HepG2 (cell line): Measurements from ENCODE around the gene ZFX. TPM values are rescaled to one million over a fixed set of nuclear protein-coding genes. Genes with fewer than 3 reads are reported as not detected.

ENCODE experiments used
- ATAC-seq: fragments of 200-7000 bp; cut with Tn5 transposase; 3 replicates; pipeline ENCODE4 v1.9.1; 2020; ENCODE audit warnings: mild to moderate bottlenecking, moderate library complexity
- BruUV-seq: library from RNA; stranded (reverse); fragments of 400-500 nt; replicated peaks from 2 replicates; lab custom pipeline; 2021; lab: Mats Ljungman, UMichigan
- CTCF ChIA-PET: fragments of 300-600 bp; formaldehyde crosslinking; extraction: SDS; loops from one replicate; lab custom pipeline; 2021; ENCODE audit warnings: low total read pairs, inconsistent platforms, low intra/inter-chr PET ratio; lab: Yijun Ruan, JAX
- POLR2A ChIA-PET: fragments of 350-600 bp; sonication (Branson Sonifier 250); formaldehyde crosslinking; loops from one replicate; lab custom pipeline; 2020; ENCODE audit warnings: antibody characterized with exemption, inconsistent platforms; lab: Yijun Ruan, JAX
- DNase-seq: peaks from one replicate; pipeline ENCODE4 v3.0.0-alpha.2; 2015; ENCODE audit warnings: low spot score
- FAIRE-seq: peaks from 3 replicates; lab custom pipeline; 2011; peaks lifted over from hg19 to GRCh38; lab: Jason Lieb, UNC
- H2AFZ ChIP-seq: one replicate; pipeline ENCODE4 v1.6.1; 2011; ENCODE audit warnings: low read length, inconsistent platforms
- H3K27ac ChIP-seq: fragments of 300-600 bp; 3 replicates; pipeline ENCODE4 v1.8.0; 2011; ENCODE audit warnings: mixed run types, mild to moderate bottlenecking, mixed read lengths, low read length, inconsistent platforms; ENCODE audit not compliant: insufficient read depth; ENCODE audit errors: extremely low read length
- H3K27me3 ChIP-seq, 2 experiments: fragments of 200-600 bp in 1 of 2; 2 replicates in 1 of 2; 3 replicates in 1 of 2; pipeline versions ENCODE4 v1.6.0 to v1.8.0; 2011; ENCODE audit warnings: low read length in 2 of 2, mild to moderate bottlenecking in 2 of 2, moderate library complexity in 2 of 2, inconsistent platforms in 1 of 2; ENCODE audit not compliant: insufficient read depth in 2 of 2, control insufficient read depth in 1 of 2
- H3K36me3 ChIP-seq, 2 experiments: fragments of 200-600 bp in 1 of 2; replicated peaks in 1 of 2; 2 replicates in 1 of 2; 3 replicates in 1 of 2; pipeline versions ENCODE4 v1.5.1 to v1.8.0; 2011; ENCODE audit warnings: low read length in 2 of 2, inconsistent platforms in 1 of 2; ENCODE audit not compliant: insufficient read depth in 2 of 2, control insufficient read depth in 1 of 2
- H3K4me1 ChIP-seq: 2 replicates; pipeline ENCODE4 v1.5.1; 2012; ENCODE audit warnings: low read length, inconsistent platforms; ENCODE audit not compliant: insufficient read depth
- H3K4me2 ChIP-seq: 2 replicates; pipeline ENCODE4 v1.6.0; 2011; ENCODE audit warnings: low read depth, low read length, inconsistent platforms
- H3K4me3 ChIP-seq, 3 experiments: fragments of 200-600 bp in 1 of 3; sonication (generic), shearing (Covaris generic) in 1 of 3; replicated peaks in 1 of 3; 2 replicates each; pipeline ENCODE4 v1.5.1; 2011 to 2016; ENCODE audit warnings: low read length in 3 of 3, inconsistent platforms in 2 of 3, low read depth in 2 of 3, mild to moderate bottlenecking in 2 of 3, control low read depth in 1 of 3, mixed read lengths in 1 of 3; ENCODE audit not compliant: insufficient read depth in 1 of 3
- H3K79me2 ChIP-seq: one replicate; pipeline ENCODE4 v1.6.1; 2011; ENCODE audit warnings: low read length, inconsistent platforms; ENCODE audit not compliant: insufficient read depth
- H3K9ac ChIP-seq: 2 replicates; pipeline ENCODE4 v1.6.0; 2011; ENCODE audit warnings: mild to moderate bottlenecking, low read depth, low read length, inconsistent platforms; ENCODE audit not compliant: insufficient read depth
- H3K9me3 ChIP-seq: 2 replicates; pipeline ENCODE4 v1.5.1; 2012; ENCODE audit warnings: mild to moderate bottlenecking, low read length
- H4K20me1 ChIP-seq: 2 replicates; pipeline ENCODE4 v1.6.0; 2011; ENCODE audit warnings: inconsistent platforms, mild to moderate bottlenecking, low read length, moderate library complexity; ENCODE audit not compliant: insufficient read depth
- FOXK1 ChIP-seq: sonication (generic); formaldehyde crosslinking; IDR thresholded peaks from 2 replicates; pipeline ENCODE4 v1.4.0; 2020; ENCODE audit warnings: low read depth, missing genetic modification reagents, borderline replicate concordance
- KLF16 ChIP-seq, 2 experiments: sonication (generic) in 1 of 2; formaldehyde crosslinking in 1 of 2; IDR thresholded peaks; 2 replicates each; pipeline versions ENCODE4 v1.6.1 to v1.8.0; 2016 to 2023; ENCODE audit warnings: missing genetic modification reagents in 2 of 2, missing compliant biosample characterization in 1 of 2
- PLRG1 ChIP-seq: fragments of 450-650 bp; conservative IDR thresholded peaks from 2 replicates; pipeline ENCODE4 v1.6.1; 2016
- POGK ChIP-seq: sonication (generic); formaldehyde crosslinking; conservative IDR thresholded peaks from 2 replicates; pipeline ENCODE4 v1.8.0; 2022; ENCODE audit warnings: mild to moderate bottlenecking, moderate library complexity, missing genetic modification reagents
- POLR2AphosphoS5 ChIP-seq: IDR thresholded peaks from 2 replicates; pipeline ENCODE4 v1.6.1; 2012; ENCODE audit warnings: low read depth, low read length
- ZNF10 ChIP-seq: sonication (generic); formaldehyde crosslinking; IDR thresholded peaks from 2 replicates; pipeline ENCODE4 v1.4.0; 2020; ENCODE audit warnings: mild to moderate bottlenecking, low read depth, missing genetic modification reagents, borderline replicate concordance
- ZNF18 ChIP-seq: sonication (generic); formaldehyde crosslinking; IDR thresholded peaks from 2 replicates; pipeline ENCODE4 v1.8.0; 2022; ENCODE audit warnings: mild to moderate bottlenecking, missing genetic modification reagents; ENCODE audit not compliant: insufficient replicate concordance
- ZNF205 ChIP-seq: IDR thresholded peaks from 2 replicates; pipeline ENCODE4 v1.6.1; 2018; ENCODE audit warnings: missing biosample characterization, missing genetic modification reagents
- ZNF468 ChIP-seq: sonication (generic); formaldehyde crosslinking; IDR thresholded peaks from 2 replicates; pipeline ENCODE4 v1.8.0; 2022; ENCODE audit warnings: mild to moderate bottlenecking, moderate library complexity, missing genetic modification reagents
- ZSCAN31 ChIP-seq: sonication (generic); formaldehyde crosslinking; IDR thresholded peaks from 2 replicates; pipeline ENCODE4 v1.5.0; 2020; ENCODE audit warnings: low read depth, mild to moderate bottlenecking, missing genetic modification reagents
- WGBS: methylation state at CpG from one replicate; pipeline ENCODE4 v1.1.6; 2017; ENCODE audit warnings: low lambda C conversion rate; 5-methylcytosine and 5-hydroxymethylcytosine counted together
- in situ Hi-C: cut with HindIII; loops from 2 replicates; pipeline ENCODE4 v1.10.0; 2017; ENCODE audit warnings: low pct_unique_long_range_greater_than_20kb; ENCODE audit not compliant: extremely low pct_ligation_motif_present
- intact Hi-C: fragments of 100-400 bp; cut with micrococcal nuclease; formaldehyde crosslinking; loops from one replicate; pipeline ENCODE4 v1.10.0; 2022; ENCODE audit not compliant: unreplicated experiment
- polyA plus RNA-seq, 8 experiments: library from polyadenylated mRNA; depleted of rRNA in 3 of 8; stranded (reverse) in 7 of 8; unstranded in 1 of 8; fragments of >200 nt; fragmentation: Illumina TruSeq in 4 of 8; extraction: Trizol in 4 of 8; gene quantifications; 2 replicates each; pipeline versions ENCODE4 v1.2.1 to v1.2.3, GENCODE V29; 2011 to 2016; ENCODE audit warnings: low read depth in 4 of 8, missing spikeins in 1 of 8, mixed read lengths in 1 of 8; ENCODE audit not compliant: insufficient read depth in 1 of 8
- total RNA-seq, 5 experiments: library from RNA; depleted of rRNA; stranded (reverse); fragments of >200 nt; fragmentation: Illumina TruSeq; extraction: Trizol; gene quantifications; 2 replicates each; pipeline ENCODE4 v1.2.3, GENCODE V29; 2016; ENCODE audit warnings: low read depth in 1 of 5
- TF ChIP-seq, protein P1 (sequence below): sonication (generic); formaldehyde crosslinking; IDR thresholded peaks from 2 replicates; pipeline ENCODE4 v1.4.0; 2020; ENCODE audit warnings: missing genetic modification reagents
- TF ChIP-seq, protein P2 (sequence below): sonication (generic); formaldehyde crosslinking; IDR thresholded peaks from 2 replicates; pipeline ENCODE4 v1.4.0; 2020; ENCODE audit warnings: missing genetic modification reagents

The ZFX gene
- total and polyA plus RNA-seq, 2 of the 13 experiments (the other 11 are each of a cell fraction or from before 2014, with no cell fraction given), result 13.8 to 37.3 TPM

DNA sequence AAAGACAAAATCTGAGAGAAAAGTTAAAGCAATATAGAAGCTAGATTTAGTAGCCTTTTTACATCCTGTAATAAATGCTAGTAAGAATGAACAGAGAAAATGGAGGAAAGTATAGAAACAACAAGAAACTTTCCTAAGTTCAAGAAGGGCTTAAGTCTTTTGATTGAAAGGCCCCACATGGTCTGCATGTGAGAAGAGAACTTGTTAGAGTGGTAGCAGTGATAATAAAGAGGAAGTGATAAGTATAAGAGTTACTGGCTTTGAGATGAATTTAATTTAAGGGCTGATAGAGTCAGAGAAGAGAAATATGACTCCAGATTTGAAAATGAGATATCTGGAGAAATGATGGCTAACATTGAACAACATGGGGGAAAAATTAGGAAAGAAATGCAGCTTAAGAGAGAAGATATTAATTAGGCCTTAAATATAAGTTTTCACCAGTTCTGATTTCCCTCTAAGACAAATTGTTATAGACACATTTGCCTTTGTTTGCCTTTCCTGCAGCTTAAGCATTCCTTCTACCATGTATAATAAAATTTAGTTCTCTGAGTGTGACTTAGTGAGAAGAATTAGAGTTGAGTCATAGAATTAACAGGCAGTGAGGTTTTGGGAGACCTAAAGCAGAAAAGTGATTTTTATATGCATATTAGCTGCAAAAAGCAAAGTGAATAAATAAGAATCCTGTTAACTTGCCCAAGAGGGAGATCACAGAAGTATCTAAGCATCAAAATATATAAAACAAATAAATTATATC, 18.4 kb downstream of the ZFX start:
- Histone ChIP-seq H3K79me2 (peaks cover 83% of the 10 kb centered on the region), H3K9ac (no peak overlapping the region), H3K4me2 (no peak overlapping the region), H3K27ac (no peak overlapping the region), H3K4me1 (peaks cover 60% of the 10 kb centered on the region), H3K27me3 (no peaks in the 10 kb centered on the region), H3K9me3 (no peaks in the 10 kb centered on the region), H2AFZ (no peak overlapping the region), H3K36me3 (peaks cover 0 to 1% of the 10 kb centered on the region in 2 experiments; a peak in 2 of 5 replicates), H3K4me3 (no peak overlapping the region), H4K20me1 (no peaks in the 10 kb centered on the region)
- in situ Hi-C loops (no loop called here), intact Hi-C loops (no loop called here)
- no TSS peak for BruUV-seq
- DNase-seq (no peak), ATAC-seq (no peak), FAIRE-seq (no peak)
- ChIA-PET CTCF (no interaction called here), POLR2A (no interaction called here)
- no peak for TF ChIP-seq FOXK1 (CRISPR knock-in tag)
- no peak for TF ChIP-seq PLRG1
- TF ChIP-seq, protein P1, sequence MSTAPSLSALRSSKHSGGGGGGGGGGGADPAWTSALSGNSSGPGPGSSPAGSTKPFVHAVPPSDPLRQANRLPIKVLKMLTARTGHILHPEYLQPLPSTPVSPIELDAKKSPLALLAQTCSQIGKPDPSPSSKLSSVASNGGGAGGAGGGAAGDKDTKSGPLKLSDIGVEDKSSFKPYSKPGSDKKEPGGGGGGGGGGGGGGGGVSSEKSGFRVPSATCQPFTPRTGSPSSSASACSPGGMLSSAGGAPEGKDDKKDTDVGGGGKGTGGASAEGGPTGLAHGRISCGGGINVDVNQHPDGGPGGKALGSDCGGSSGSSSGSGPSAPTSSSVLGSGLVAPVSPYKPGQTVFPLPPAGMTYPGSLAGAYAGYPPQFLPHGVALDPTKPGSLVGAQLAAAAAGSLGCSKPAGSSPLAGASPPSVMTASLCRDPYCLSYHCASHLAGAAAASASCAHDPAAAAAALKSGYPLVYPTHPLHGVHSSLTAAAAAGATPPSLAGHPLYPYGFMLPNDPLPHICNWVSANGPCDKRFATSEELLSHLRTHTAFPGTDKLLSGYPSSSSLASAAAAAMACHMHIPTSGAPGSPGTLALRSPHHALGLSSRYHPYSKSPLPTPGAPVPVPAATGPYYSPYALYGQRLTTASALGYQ (CRISPR knock-in tag), result no peak
- TF ChIP-seq, protein P2, sequence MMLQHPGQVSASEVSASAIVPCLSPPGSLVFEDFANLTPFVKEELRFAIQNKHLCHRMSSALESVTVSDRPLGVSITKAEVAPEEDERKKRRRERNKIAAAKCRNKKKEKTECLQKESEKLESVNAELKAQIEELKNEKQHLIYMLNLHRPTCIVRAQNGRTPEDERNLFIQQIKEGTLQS (CRISPR knock-in tag), result no peak

DNA sequence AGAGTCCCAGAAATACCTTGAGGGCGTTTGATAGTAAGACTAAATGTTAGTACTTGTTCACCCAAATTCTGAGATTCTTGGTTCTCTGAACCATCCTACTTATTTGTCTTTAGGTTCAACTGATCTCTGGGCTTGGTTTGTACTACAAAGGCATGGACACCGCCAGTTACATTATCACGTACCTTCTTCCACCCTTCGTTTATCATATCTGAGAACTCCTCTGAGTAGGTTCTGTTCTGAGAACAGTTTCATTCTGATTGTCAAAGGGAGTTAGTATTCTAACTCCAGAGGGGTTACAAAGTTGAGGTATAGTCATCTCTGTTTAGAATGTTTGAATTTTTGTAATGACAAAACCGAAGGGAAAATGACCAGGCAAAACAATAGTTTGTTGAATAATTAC, 19.3 kb downstream of the ZFX start:
- ChIA-PET POLR2A (no interaction called here), CTCF (no interaction called here)
- no peak overlapping the region for H3K27ac ChIP-seq
- no peaks in the 10 kb centered on the region for H3K9me3 ChIP-seq
- FAIRE-seq, result no peak
- ATAC-seq, result no peak
- BruUV-seq, result no TSS peak
- H3K4me1 ChIP-seq, result peaks cover 60% of the 10 kb centered on the region
- WGBS, result 93% methylated on average over 5 of the region's 5 CpGs
- H4K20me1 ChIP-seq, result no peaks in the 10 kb centered on the region
- no peak overlapping the region for H3K9ac ChIP-seq
- no peak overlapping the region for H3K4me3 ChIP-seq
- intact Hi-C loops, result no loop called here
- no peak overlapping the region for H2AFZ ChIP-seq
- DNase-seq, result no peak
- H3K79me2 ChIP-seq, result peaks cover 78% of the 10 kb centered on the region
- H3K4me2 ChIP-seq, result no peak overlapping the region
- in situ Hi-C loops, result no loop called here
- H3K36me3 ChIP-seq, result peaks cover 0 to 1% of the 10 kb centered on the region in 2 experiments; a peak in 3 of 5 replicates
- no peaks in the 10 kb centered on the region for H3K27me3 ChIP-seq
- TF ChIP-seq KLF16 (CRISPR knock-in tag; IDR thresholded peaks at IDR 0.05), result no peak
- TF ChIP-seq ZNF205 (CRISPR knock-in tag), result no peak
- no peak for TF ChIP-seq POLR2AphosphoS5
- TF ChIP-seq ZNF468 (CRISPR knock-in tag), result no peak
- TF ChIP-seq ZSCAN31, result no peak
- TF ChIP-seq ZNF18 (CRISPR knock-in tag), result no peak
- TF ChIP-seq POGK (CRISPR knock-in tag), result no peak
- TF ChIP-seq ZNF10 (CRISPR knock-in tag), result no peak
